Hair follicle dermal papilla cell (primary cell): ENCODE data around the gene BLOC1S2. TPM values are rescaled to one million over a fixed set of nuclear protein-coding genes. Genes with fewer than 3 reads are reported as not detected.

Source experiments
- small RNA-seq: library from RNA; depleted of rRNA; stranded (forward); fragments of <200 nt; gene quantifications from one replicate; pipeline ENCODE3, GENCODE V24; 2012
- total RNA-seq: library from RNA; depleted of rRNA; stranded (reverse); fragments of >200 nt; gene quantifications from 2 replicates; pipeline ENCODE4 v1.2.3, GENCODE V29; 2012

Gene BLOC1S2
- total RNA-seq, result 20.4 and 33.2 TPM in 2 replicates

GRCh38 chr10:100286051-100287033 is at the start of gene BLOC1S2:
Gene BLOC1S2 (minus strand): TSS chr10:100286680. CDS start chr10:100286659, 21 bp downstream.

GRCh38 chr10:100330079-100330478 is 43.6 kb upstream of the BLOC1S2 start, which contains the start of gene PKD2L1:
Gene PKD2L1 (minus strand): TSS chr10:100330228. CDS start chr10:100330103, 125 bp downstream.

GRCh38 chr10:100267239-100268104 is 19.0 kb downstream of the BLOC1S2 start, which contains the start of gene CWF19L1:
Gene CWF19L1 (minus strand): TSS chr10:100267638. CDS start chr10:100267593, 45 bp downstream.

Small RNA genes within 50 kb of the gene (small RNA-seq; reads per million reads assigned to genes)
- not detected for gene RNU6-422P
- gene SNORA12, result 56.8 reads per million, percentile 97 among the genes with 10 or more reads in this experiment

Other genes with a start within 250 kb of the BLOC1S2 start
- not detected in 2 replicates for gene CPN1, start 204.8 kb downstream of the BLOC1S2 start, total RNA-seq
- gene ERLIN1, start 100.7 kb downstream of the BLOC1S2 start, total RNA-seq, result 34.7 and 35.0 TPM in 2 replicates
- gene CHUK, start 57.1 kb downstream of the BLOC1S2 start, total RNA-seq, result 20.0 and 22.9 TPM in 2 replicates
- 16.2 and 16.8 TPM in 2 replicates for gene CWF19L1, start 19.0 kb downstream of the BLOC1S2 start, total RNA-seq
- gene PKD2L1, start 43.5 kb upstream of the BLOC1S2 start, total RNA-seq, result not detected in 2 replicates
- 856 and 1,449 TPM in 2 replicates for gene SCD, start 60.6 kb upstream of the BLOC1S2 start, total RNA-seq
- not detected in 2 replicates for gene WNT8B, start 176.3 kb upstream of the BLOC1S2 start, total RNA-seq
- gene SEC31B, start 233.2 kb upstream of the BLOC1S2 start, total RNA-seq, result 5.1 and 7.1 TPM in 2 replicates
- gene NDUFB8, start 243.2 kb upstream of the BLOC1S2 start, total RNA-seq, result 81.3 and 86.6 TPM in 2 replicates
- gene HIF1AN, start 249.3 kb upstream of the BLOC1S2 start, total RNA-seq, result 9.9 and 11.2 TPM in 2 replicates